Measurements from ENCODE around the gene KIFC3.
A peak's percentile ranks its signal among the peaks of the same experiment; 100 is the strongest.
"Not testable (repeated sequence)": the region's sequence is repeated elsewhere in the genome, so short reads cannot be mapped to it uniquely, and the experiment has no call there.

The KIFC3 gene

DNA sequence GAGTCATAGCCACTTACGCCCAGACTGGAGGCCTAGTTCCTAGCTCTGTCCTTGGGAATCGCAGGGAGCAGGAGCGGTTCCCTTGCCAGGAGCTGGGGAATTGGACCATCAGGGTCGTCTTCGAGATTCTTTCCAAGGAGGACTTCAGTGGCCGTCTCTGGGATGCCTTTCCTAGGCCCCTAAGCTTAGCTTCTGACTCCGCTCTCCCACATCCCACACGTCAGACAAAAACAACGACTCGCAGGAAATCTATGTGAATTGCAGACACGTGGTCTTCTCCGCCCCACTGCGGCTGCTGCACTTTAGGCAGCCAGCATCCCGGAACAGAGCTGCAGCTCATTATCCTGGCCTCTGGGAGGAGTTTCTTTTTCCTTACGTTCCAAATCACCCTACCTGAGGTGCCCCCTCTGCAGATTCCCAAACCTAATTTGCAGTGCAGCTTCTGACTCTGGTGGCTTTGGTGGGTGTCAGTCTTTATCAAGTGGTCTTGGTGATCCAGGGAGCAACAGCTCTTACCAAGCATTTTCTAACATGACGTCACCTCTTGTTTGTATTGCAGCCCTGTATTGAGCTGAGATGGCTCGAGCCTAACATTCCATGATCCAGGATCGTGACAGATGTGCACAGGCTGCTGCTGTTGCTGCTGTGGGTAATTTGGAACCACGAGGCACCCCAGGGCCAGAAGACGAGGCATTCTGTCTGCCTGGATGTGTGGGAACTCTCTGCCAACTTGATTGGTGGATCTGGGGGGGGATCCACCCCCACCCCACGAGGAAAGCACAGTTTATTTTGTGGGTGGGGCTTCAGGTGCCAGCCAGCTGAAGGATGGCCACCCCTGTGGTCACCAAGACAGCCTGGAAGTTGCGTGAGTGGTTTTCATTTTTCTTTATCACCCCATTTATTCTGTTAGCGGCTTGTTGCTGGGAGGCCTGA, 65.6 kb downstream of the KIFC3 start:
- DNase-seq (ENCODE audit: low spot score) = peak; percentile 75

- no peak for DNase-seq (ENCODE audit: low spot score)
Observed at GRCh38 chr16:57735755-57736418, 66.4 kb downstream of the KIFC3 start, which contains the start of gene KATNB1. Gene KATNB1 (plus strand): TSS chr16:57735770. CDS start chr16:57737244, 1,474 bp downstream.

GRCh38 chr16:57734925-57735754, 67.2 kb downstream of the KIFC3 start:
- DNase-seq (ENCODE audit: low spot score) = peak; percentile 100

- no peak for DNase-seq (ENCODE audit: low spot score)
Observed at GRCh38 chr16:57734308-57734924, 67.9 kb downstream of the KIFC3 start.

GRCh38 chr16:57732714-57733113, 69.6 kb downstream of the KIFC3 start:
- no peak for DNase-seq (ENCODE audit: low spot score)

GRCh38 chr16:57732037-57732436, 70.3 kb downstream of the KIFC3 start:
- DNase-seq (ENCODE audit: low spot score) = no peak

DNA sequence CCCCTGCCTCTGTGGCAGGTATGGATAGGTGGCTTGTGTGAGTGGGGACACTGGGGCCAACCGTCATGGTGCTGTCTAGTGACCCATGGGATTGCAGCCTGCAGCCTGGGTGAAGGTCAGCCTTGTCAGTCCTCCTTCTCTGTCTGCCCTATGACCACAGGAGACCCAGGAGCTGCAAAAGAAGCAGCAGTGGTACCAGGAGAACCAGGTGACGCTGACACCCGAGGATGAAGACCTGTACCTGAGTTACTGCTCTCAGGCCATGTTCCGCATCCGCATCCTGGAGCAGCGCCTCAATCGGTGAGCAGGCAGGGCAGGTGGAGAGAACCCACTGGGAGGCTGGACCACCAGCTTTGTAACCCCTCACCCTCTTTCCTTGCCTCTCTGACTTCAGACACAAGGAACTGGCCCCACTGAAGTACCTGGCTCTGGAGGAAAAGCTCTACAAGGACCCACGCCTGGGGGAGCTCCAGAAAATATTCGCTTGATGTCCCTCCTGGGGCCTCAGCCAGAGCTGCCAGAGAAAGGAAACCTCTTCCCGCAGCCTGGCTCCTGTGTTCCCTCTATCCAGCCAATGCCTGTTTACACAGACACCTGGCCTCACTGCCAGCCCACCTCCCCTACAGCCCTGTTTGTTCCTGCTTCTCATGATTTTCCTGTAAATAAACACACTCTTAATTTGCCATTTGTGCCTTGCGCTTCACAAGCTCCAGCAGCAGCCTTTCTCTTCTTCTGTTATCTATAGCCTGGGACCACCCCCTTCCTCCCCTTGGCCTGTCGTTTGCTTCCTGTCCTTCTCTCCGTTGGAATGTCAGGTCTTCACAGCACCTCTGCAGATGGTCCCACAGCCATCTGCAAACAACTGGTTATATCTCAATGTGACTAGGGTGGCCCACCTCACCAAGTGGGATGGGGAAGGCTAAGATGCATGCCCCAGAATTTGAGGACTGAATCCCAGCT, 71.2 kb downstream of the KIFC3 start:
- DNase-seq (ENCODE audit: low spot score) = no peak

GRCh38 chr16:57729852-57730251, 72.4 kb downstream of the KIFC3 start:
- not testable (repeated sequence) for DNase-seq (ENCODE audit: low spot score)

- no peak for DNase-seq (ENCODE audit: low spot score)
Observed at GRCh38 chr16:57729182-57729484, 73.2 kb downstream of the KIFC3 start.

DNA sequence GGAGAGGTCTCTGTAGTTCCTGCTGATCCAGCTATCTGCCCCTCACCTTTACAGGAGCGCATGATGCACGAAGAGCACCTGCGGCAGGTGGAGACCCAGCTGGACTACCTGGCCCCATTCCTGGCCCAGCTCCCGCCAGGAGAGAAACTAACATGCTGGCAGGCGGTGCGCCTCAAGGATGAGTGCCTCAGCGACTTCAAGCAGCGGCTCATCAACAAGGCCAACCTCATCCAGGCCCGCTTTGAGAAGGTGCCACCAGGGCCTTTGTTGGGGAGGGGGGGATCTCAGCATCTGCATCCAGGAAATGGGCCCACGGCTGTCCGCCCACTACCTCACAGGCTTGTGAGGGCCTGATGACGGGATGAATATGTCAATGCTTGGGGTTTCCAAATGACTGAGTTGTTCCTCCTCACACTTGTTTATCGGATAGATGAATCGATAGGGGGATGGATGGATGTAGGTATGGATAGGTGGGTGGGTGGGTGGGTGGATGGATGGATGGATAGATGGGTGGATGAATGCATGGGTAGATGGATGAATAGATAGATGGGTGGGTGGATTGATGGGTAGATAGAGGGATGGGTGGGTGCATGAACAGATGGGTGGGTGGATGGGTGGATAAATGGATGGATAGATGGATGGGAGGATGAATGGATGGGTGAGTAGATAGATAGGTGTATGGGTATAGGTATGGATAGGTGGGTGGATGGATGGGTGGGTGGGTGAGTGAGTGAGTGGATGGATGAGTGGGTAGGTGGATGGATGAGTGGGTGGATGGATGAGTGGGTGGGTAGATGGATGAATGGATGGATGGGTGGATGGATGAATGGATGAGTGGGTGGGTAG, 73.7 kb downstream of the KIFC3 start:
- DNase-seq (ENCODE audit: low spot score) = no peak

DNA sequence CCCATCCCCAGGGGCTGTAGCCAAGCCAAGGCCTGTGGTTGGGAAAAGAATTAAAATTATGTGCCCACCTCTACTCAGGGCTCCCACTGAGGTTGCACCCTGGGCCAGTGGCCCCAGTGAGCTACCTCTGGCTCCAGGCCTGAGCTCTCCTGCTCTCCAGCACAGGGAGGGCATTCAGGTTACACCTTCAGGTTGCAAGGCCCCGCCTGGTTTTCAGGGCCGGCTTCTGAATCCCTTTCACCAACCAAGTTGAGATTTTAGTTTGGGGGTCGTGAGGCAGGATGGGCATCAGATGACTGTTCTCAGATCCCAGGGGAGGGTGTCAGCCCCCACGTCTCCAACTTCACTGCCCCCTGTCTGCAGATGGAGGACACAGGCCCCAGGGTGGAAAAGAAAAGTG, 74.7 kb downstream of the KIFC3 start:
- no peak for DNase-seq (ENCODE audit: low spot score)

- no peak for DNase-seq (ENCODE audit: low spot score)
Observed at GRCh38 chr16:57726433-57726947, 75.8 kb downstream of the KIFC3 start.

DNA sequence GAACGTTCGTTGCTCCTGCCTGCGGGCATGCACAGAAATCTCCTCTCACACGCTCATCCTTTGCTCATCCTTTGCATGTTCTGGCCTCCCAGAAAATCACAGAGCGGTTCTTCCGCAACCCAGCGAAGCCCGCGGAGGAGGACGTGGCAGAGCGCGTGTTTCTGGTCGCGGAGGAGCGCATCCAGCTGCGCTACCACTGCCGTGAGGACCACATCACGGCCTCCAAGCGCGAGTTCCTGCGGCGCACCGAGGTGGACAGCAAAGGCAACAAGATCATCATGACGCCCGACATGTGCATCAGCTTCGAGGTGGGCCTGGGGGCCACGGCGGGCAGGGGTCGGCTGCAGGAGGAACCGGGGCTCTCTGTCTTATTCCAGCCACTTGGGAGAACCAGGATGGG, 76.3 kb downstream of the KIFC3 start:
- DNase-seq (ENCODE audit: low spot score) = no peak

- DNase-seq (ENCODE audit: low spot score) = no peak
Observed at GRCh38 chr16:57725554-57725953, 76.7 kb downstream of the KIFC3 start.

DNA sequence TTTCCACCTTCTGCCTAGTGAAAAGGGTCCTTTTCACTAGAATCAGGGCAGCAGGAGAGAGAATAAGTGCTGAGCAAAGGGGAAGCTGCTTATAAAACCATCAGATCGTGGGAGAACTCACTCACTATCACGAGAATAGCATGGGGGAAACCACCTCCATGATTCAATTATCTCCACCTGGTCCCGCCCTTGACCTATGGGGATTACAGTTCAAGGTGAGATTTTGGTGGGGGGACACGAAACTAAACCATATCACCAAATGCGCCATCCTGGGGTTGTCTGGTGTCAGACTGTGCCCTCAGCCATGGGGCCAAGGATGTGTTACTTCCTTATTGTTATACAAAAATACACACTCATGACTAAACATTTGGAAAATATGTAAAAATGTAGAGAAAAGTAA, 77.1 kb downstream of the KIFC3 start:
- DNase-seq (ENCODE audit: low spot score) = no peak

DNA sequence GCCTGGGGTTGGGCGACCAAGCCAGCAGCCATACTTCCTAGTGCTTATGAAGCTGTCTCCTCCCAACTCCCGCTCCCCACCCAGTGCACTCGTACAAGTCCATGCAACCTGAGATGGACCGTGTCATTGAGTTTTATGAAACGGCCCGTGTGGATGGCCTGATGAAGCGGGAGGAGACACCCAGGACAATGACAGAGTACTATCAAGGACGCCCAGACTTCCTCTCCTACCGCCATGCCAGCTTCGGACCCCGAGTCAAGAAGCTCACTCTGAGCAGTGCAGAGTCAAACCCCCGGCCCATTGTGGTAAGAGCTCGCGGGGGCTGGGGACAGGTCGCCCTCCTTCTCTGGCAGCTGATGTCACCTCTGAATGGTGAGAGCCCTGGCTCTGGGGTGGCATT, 77.8 kb downstream of the KIFC3 start:
- no peak for DNase-seq (ENCODE audit: low spot score)

DNA sequence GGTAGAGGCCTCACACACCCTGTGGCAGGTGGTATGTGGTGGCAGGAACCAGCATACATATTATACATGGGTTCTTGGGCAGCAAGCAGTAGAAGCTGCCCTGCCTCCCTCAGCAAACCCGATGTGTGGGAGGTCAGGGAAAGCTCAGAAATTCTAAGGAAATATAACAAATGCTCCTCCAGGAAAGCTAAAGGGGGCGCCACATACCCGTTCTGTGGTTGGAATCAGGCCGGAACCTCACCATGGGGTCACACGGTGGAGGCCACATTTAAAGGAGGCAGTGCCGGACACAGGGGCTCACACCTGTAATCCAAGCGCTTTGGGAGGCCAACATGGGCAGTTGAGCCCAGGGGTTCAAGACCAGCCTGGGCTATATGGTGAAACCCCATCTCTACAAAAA, 79.1 kb downstream of the KIFC3 start:
- DNase-seq (ENCODE audit: low spot score) = no peak

DNA sequence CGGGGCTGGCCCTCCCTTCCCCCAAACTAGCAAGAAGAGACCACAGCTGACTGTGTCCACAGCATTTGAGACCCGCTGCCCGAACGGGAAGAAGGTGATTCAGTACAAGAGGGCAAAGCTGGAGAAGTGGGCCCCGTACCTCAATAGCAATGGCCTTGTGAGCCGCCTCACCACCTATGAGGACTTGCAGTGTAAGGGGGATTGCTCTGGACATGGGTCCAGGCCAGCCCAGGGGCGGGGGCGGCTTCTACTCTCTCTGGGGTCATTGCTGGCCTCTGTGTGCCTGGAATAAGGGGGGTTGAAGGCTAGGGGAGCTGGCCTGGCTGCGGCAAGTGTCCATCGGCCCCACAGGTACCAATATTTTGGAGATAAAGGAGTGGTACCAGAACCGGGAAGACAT, 79.6 kb downstream of the KIFC3 start:
- no peak for DNase-seq (ENCODE audit: low spot score)

DNA sequence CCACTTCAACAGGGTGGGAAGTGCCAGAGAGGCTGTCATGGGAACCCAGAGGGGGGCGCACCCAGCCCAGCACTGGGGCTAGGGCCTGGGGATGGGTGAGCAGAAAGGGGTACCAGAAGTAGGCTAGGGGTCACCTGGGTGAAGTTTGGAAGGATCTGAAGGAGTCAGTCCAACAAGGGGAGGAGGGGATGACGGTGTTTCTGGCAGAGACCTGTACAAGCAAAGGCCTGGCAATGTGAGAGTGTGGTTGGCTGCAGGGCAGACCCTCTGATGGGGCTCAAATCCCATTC, 80.1 kb downstream of the KIFC3 start:
- DNase-seq (ENCODE audit: low spot score) = no peak
